A673 (cell line): Measurements from ENCODE around the gene PEX7. TPM values are rescaled to one million over a fixed set of nuclear protein-coding genes. Genes with fewer than 3 reads are reported as not detected.
"Not testable (repeated sequence)": the region's sequence is repeated elsewhere in the genome, so short reads cannot be mapped to it uniquely, and the experiment has no call there.

Experiments
- BruUV-seq: library from RNA; stranded (reverse); fragments of 400-500 nt; replicated peaks from 2 replicates; lab custom pipeline; 2021; lab: Mats Ljungman, UMichigan
- CTCF ChIA-PET: fragments of 300-600 bp; sonication (Branson Sonifier 250); formaldehyde crosslinking; loops from one replicate; lab custom pipeline; 2022; ENCODE audit warnings: antibody characterized with exemption; lab: Charles Lee
- POLR2A ChIA-PET: fragments of 300-600 bp; sonication (Branson Sonifier 250); formaldehyde crosslinking; loops from one replicate; lab custom pipeline; 2022; ENCODE audit warnings: antibody characterized with exemption; ENCODE audit not compliant: low non-redundant PET; lab: Charles Lee
- DNase-seq: peaks from one replicate; pipeline ENCODE4 v3.0.0-alpha.2; 2015; ENCODE audit warnings: low spot score
- H3K27ac ChIP-seq: fragments of 200-600 bp; sonication (generic); 2 replicates; pipeline ENCODE4 v1.5.1; 2016; ENCODE audit warnings: mixed run types, low read depth, mild to moderate bottlenecking, mixed read lengths, antibody characterized with exemption, low read length; ENCODE audit not compliant: poor library complexity, severe bottlenecking
- H3K27me3 ChIP-seq: fragments of 200-600 bp; sonication (generic); replicated peaks from 2 replicates; pipeline ENCODE4 v1.6.1; 2017; ENCODE audit warnings: mixed run types, low read depth, mild to moderate bottlenecking, mixed read lengths, antibody characterized with exemption, low read length; ENCODE audit not compliant: insufficient read depth, poor library complexity
- H3K36me3 ChIP-seq: fragments of 200-600 bp; sonication (generic); 2 replicates; pipeline ENCODE4 v1.6.1; 2016; ENCODE audit warnings: mixed run types, mild to moderate bottlenecking, mixed read lengths, antibody characterized with exemption, low read length; ENCODE audit not compliant: insufficient read depth, poor library complexity, severe bottlenecking
- H3K4me1 ChIP-seq: fragments of 200-600 bp; sonication (generic); 2 replicates; pipeline ENCODE4 v1.6.1; 2017; ENCODE audit warnings: mixed run types, mild to moderate bottlenecking, mixed read lengths, antibody characterized with exemption, low read length; ENCODE audit not compliant: insufficient read depth, poor library complexity, severe bottlenecking
- H3K4me3 ChIP-seq: fragments of 200-600 bp; sonication (generic); 2 replicates; pipeline ENCODE4 v1.5.1; 2016; ENCODE audit warnings: low read depth, mixed run types, mild to moderate bottlenecking, mixed read lengths, low read length; ENCODE audit not compliant: poor library complexity, severe bottlenecking
- H3K9me3 ChIP-seq: fragments of 200-600 bp; sonication (generic); 2 replicates; pipeline ENCODE4 v1.6.1; 2016; ENCODE audit warnings: mixed run types, low read depth, mild to moderate bottlenecking, mixed read lengths, antibody characterized with exemption, low read length; ENCODE audit not compliant: poor library complexity, severe bottlenecking
- EZH2 ChIP-seq: fragments of 200-600 bp; sonication (generic); IDR thresholded peaks from 2 replicates; pipeline ENCODE4 v1.6.1; 2017; ENCODE audit warnings: borderline replicate concordance, low read depth, mild to moderate bottlenecking, mixed read lengths, antibody characterized with exemption, low read length; ENCODE audit not compliant: poor library complexity, severe bottlenecking
- intact Hi-C: fragments of 100-400 bp; cut with micrococcal nuclease; formaldehyde crosslinking; loops from one replicate; pipeline ENCODE4 v1.10.0; 2022; ENCODE audit not compliant: unreplicated experiment
- total RNA-seq: library from RNA; stranded (reverse); gene quantifications from 2 replicates; pipeline ENCODE4 v1.2.3, GENCODE V29; 2021
- TF ChIP-seq, protein P1 (sequence below): fragments of 300-800, 200-600 bp; sonication (generic); conservative IDR thresholded peaks from 2 replicates; pipeline ENCODE4 v1.5.1; 2017; ENCODE audit warnings: low read depth, mild to moderate bottlenecking, antibody characterized with exemption, low read length, moderate library complexity, mixed read lengths

PEX7 gene
- total RNA-seq, 1 experiment from 2014 or later: 6.2 TPM

DNA sequence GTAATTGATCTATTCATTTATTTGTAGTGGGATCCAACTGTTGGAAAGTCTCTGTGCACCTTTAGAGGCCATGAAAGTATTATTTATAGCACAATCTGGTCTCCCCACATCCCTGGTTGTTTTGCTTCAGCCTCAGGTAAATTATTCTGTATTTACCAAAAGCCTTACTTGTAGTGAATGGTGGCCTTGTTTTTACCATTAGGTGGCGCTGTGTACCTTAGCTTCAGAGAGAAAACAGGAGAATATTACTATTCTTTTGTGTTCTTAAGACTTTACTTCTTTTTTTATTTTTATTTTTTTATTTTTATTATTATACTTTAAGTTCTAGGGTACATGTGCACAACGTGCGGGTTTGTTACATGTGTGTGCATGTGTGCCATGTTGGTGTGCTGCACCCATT lies 23.7 kb downstream of the PEX7 start:
- ChIA-PET POLR2A (no interaction called here), CTCF (no interaction called here)
- BruUV-seq: no TSS peak
- Histone ChIP-seq H3K27ac (no peak overlapping the region), H3K27me3 (no peaks in the 10 kb centered on the region), H3K4me1 (no peaks in the 10 kb centered on the region), H3K4me3 (no peak overlapping the region), H3K9me3 (no peaks in the 10 kb centered on the region), H3K36me3 (no peaks in the 10 kb centered on the region)
- peak; percentile 56 for DNase-seq
- intact Hi-C loops: loop anchor here (5.0 kb wide), 1 partner anchor 81 kb away; no protein-coding TSS in a partner anchor
- TF ChIP-seq, protein P1, sequence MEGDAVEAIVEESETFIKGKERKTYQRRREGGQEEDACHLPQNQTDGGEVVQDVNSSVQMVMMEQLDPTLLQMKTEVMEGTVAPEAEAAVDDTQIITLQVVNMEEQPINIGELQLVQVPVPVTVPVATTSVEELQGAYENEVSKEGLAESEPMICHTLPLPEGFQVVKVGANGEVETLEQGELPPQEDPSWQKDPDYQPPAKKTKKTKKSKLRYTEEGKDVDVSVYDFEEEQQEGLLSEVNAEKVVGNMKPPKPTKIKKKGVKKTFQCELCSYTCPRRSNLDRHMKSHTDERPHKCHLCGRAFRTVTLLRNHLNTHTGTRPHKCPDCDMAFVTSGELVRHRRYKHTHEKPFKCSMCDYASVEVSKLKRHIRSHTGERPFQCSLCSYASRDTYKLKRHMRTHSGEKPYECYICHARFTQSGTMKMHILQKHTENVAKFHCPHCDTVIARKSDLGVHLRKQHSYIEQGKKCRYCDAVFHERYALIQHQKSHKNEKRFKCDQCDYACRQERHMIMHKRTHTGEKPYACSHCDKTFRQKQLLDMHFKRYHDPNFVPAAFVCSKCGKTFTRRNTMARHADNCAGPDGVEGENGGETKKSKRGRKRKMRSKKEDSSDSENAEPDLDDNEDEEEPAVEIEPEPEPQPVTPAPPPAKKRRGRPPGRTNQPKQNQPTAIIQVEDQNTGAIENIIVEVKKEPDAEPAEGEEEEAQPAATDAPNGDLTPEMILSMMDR: peak; percentile 76
- no peak for TF ChIP-seq EZH2

- DNase-seq, H3K4me3 ChIP-seq, H3K9me3 ChIP-seq, H3K27me3 ChIP-seq, BruUV-seq, H3K4me1 ChIP-seq, H3K36me3 ChIP-seq, CTCF ChIA-PET, H3K27ac ChIP-seq, POLR2A ChIA-PET: not testable (repeated sequence)
- intact Hi-C loops: loop anchor here (5.0 kb wide), 1 partner anchor 81 kb away; no protein-coding TSS in a partner anchor
These were observed 24.1 kb downstream of the PEX7 start for GRCh38 chr6:136846477-136846876.

DNA sequence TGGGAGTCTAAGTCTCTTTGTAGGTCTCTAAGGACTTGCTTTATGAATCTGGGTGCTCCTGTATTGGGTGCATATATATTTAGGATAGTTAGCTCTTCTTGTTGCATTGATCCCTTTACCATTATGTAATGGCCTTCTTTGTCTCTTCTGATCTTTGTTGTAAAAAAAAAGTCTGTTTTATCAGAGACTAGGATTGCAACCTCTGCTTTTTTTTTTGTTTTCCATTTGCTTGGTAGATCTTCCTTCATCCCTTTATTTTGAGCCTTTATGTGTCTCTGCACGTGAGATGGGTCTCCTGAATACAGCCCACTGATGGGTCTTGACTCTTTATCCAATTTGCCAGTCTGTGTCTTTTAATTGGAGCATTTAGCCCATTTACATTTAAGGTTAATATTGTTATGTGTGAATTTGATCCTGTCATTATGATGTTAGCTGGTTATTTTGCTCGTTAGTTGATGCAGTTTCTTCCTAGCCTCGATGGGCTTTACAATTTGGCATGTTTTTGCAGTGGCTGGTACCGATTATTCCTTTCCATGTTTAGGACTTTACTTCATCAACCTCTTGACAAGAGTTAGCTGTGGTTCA lies 27.7 kb downstream of the PEX7 start:
- H3K27ac ChIP-seq, DNase-seq, H3K4me1 ChIP-seq, CTCF ChIA-PET, H3K36me3 ChIP-seq, H3K4me3 ChIP-seq, H3K9me3 ChIP-seq, POLR2A ChIA-PET, H3K27me3 ChIP-seq, BruUV-seq: not testable (repeated sequence)
- intact Hi-C loops: loop anchor here (5.0 kb wide), 1 partner anchor 77 kb away; no protein-coding TSS in a partner anchor

DNA sequence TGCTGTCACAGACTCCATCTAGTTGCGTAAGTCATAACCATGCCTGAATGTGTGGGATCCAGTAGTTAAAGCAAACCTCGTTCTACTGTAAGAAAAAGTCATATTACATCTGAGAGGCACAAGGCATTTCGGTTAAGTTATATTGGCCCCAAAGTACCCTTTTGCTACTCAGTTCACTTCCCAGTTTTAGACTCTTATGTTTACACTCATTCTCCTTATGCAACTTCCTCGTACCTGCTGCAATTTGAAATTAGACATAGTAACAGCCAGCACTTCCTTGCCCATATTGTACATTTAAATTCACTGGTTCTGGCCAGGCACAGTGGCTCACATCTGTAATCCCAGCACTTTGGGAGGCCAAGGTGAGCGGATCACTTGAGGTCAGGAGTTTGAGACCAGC lies 37.0 kb downstream of the PEX7 start:
- TF ChIP-seq, protein P1: no peak
- ChIA-PET POLR2A (no interaction called here), CTCF (interaction anchor here (1.3 kb wide), 1 partner anchor 11 kb away, joined by 3 read pairs; no protein-coding TSS in a partner anchor)
- Histone ChIP-seq H3K9me3 (no peaks in the 10 kb centered on the region), H3K27me3 (no peaks in the 10 kb centered on the region), H3K27ac (no peak overlapping the region), H3K36me3 (no peaks in the 10 kb centered on the region), H3K4me1 (no peaks in the 10 kb centered on the region), H3K4me3 (no peak overlapping the region)
- no TSS peak for BruUV-seq
- DNase-seq: no peak
- intact Hi-C loops: no loop called here
